Ascending aorta (tissue), 2 donors: ENCODE measurements around the gene TMEM97. TPM values are rescaled to one million over a fixed set of nuclear protein-coding genes. Genes with fewer than 3 reads are reported as not detected.
A peak's percentile ranks its signal among the peaks of the same experiment; 100 is the strongest.

Experiments
- DNase-seq, 2 donors: peaks; one replicate each; pipeline ENCODE4 v3.0.0-alpha.2; 2019; ENCODE audit warnings: low spot score in 2 of 2
- H3K27ac ChIP-seq, 2 donors: fragments of 200-600 bp; sonication (generic); one replicate each; pipeline ENCODE4 v1.5.1; 2016 to 2017; ENCODE audit warnings: mild to moderate bottlenecking in 1 of 2
- H3K27me3 ChIP-seq: fragments of 200-600 bp; sonication (generic); one replicate; pipeline ENCODE4 v1.5.1; 2017
- H3K36me3 ChIP-seq, 2 donors: fragments of 200-600 bp; sonication (generic); one replicate each; pipeline ENCODE4 v1.5.1; 2016
- H3K4me1 ChIP-seq, 2 donors: fragments of 200-600 bp; sonication (generic); one replicate each; pipeline ENCODE4 v1.5.1; 2016 to 2017; ENCODE audit warnings: mild to moderate bottlenecking in 1 of 2
- H3K4me3 ChIP-seq, 2 donors: fragments of 200-600 bp; sonication (generic); one replicate each; pipeline ENCODE4 v1.5.1; 2016 to 2017; ENCODE audit warnings: mild to moderate bottlenecking in 1 of 2
- H3K9me3 ChIP-seq, 2 donors: fragments of 200-600 bp; sonication (generic); one replicate each; pipeline ENCODE4 v1.5.1; 2016
- intact Hi-C: fragments of 100-400 bp; cut with DNase I; formaldehyde crosslinking; loops from one replicate; pipeline ENCODE4 v1.15.1; 2023
- total RNA-seq: library from RNA; depleted of rRNA; stranded (reverse); fragments of >200 nt; gene quantifications from one replicate; pipeline ENCODE4 v1.1.0, GENCODE V29; 2016
- TF ChIP-seq, protein P1 (sequence below), 3 experiments: fragments of 200-600 bp in 2 of 3; fragments of 450-650 bp in 1 of 3; sonication (generic) in 2 of 3; IDR thresholded peaks; one replicate each; pipeline ENCODE4 v1.5.1; 2016 to 2019; ENCODE audit warnings: antibody characterized with exemption in 3 of 3, mild to moderate bottlenecking in 1 of 3, moderate library complexity in 1 of 3

Gene TMEM97
- total RNA-seq, 1 donor from 2014 or later = not detected

DNA sequence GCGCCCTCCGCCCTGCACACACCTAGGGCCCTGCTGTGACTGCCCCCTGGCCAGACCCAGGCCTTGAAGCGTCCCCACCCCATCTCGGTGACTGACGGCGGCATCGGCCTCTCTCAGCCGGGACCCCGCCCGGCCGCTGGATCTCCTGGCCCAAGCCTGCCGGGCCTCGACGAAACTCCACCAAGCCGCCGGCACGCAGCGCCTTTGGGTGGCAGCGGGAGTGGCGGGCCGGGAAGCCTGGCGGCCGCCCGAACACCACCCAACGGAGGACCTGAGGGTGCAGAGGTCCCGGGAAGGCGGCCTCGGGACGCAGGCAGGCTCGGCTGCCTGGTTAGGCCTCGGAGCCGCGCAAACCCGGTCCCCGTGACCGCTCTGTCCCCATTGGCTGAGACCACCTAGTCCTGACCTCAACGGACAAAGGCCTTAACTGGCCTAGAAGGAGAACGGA lies 12.0 kb upstream of the TMEM97 start:
- DNase-seq = no peak
- intact Hi-C loops = no loop called here
- Histone ChIP-seq H3K4me3 (no peak overlapping the region), H3K27ac (no peak overlapping the region), H3K4me1 (no peaks in the 10 kb centered on the region), H3K27me3 (no peaks in the 10 kb centered on the region), H3K9me3 (no peaks in the 10 kb centered on the region), H3K36me3 (no peaks in the 10 kb centered on the region)
- TF ChIP-seq, protein P1, sequence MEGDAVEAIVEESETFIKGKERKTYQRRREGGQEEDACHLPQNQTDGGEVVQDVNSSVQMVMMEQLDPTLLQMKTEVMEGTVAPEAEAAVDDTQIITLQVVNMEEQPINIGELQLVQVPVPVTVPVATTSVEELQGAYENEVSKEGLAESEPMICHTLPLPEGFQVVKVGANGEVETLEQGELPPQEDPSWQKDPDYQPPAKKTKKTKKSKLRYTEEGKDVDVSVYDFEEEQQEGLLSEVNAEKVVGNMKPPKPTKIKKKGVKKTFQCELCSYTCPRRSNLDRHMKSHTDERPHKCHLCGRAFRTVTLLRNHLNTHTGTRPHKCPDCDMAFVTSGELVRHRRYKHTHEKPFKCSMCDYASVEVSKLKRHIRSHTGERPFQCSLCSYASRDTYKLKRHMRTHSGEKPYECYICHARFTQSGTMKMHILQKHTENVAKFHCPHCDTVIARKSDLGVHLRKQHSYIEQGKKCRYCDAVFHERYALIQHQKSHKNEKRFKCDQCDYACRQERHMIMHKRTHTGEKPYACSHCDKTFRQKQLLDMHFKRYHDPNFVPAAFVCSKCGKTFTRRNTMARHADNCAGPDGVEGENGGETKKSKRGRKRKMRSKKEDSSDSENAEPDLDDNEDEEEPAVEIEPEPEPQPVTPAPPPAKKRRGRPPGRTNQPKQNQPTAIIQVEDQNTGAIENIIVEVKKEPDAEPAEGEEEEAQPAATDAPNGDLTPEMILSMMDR (IDR thresholded peaks at IDR 0.05) = no peak

- Histone ChIP-seq H3K4me3 (no peak overlapping the region), H3K27ac (no peak overlapping the region), H3K4me1 (peaks cover 5 to 7% of the 10 kb centered on the region in 2 donors), H3K36me3 (no peaks in the 10 kb centered on the region), H3K27me3 (no peaks in the 10 kb centered on the region), H3K9me3 (no peaks in the 10 kb centered on the region)
- TF ChIP-seq, protein P1 (IDR thresholded peaks at IDR 0.05) = no peak
- no peak for DNase-seq
- intact Hi-C loops = no loop called here
Measured at GRCh38 chr17:28313841-28314240, 5.2 kb upstream of the TMEM97 start.

- Histone ChIP-seq H3K27me3 (no peaks in the 10 kb centered on the region), H3K27ac (no peak overlapping the region), H3K4me1 (peaks cover 5 to 13% of the 10 kb centered on the region in 2 donors), H3K4me3 (no peak overlapping the region), H3K36me3 (no peaks in the 10 kb centered on the region), H3K9me3 (no peaks in the 10 kb centered on the region)
- DNase-seq = no peak
- TF ChIP-seq, protein P1 (IDR thresholded peaks at IDR 0.05) = no peak
- intact Hi-C loops = loop anchor here (5.0 kb wide), 2 partner anchors 274 to 636 kb away; partner anchors contain the start of genes NLK and PHF12
Measured at GRCh38 chr17:28315846-28316705, 2.9 kb upstream of the TMEM97 start.

- no peak overlapping the region for H3K4me3 ChIP-seq
- no peaks in the 10 kb centered on the region for H3K9me3 ChIP-seq
- H3K36me3 ChIP-seq = no peaks in the 10 kb centered on the region
- peaks cover 5 to 13% of the 10 kb centered on the region in 2 donors for H3K4me1 ChIP-seq
- TF ChIP-seq, protein P1 (IDR thresholded peaks at IDR 0.05) = no peak
- intact Hi-C loops = loop anchor here (5.0 kb wide), 2 partner anchors 275 to 635 kb away; partner anchors contain the start of genes NLK and PHF12
- no peaks in the 10 kb centered on the region for H3K27me3 ChIP-seq
- no peak for DNase-seq
- H3K27ac ChIP-seq = no peak overlapping the region
Measured at GRCh38 chr17:28317099-28317965, 1.7 kb upstream of the TMEM97 start.

- intact Hi-C loops = loop anchor here (5.0 kb wide), 2 partner anchors 276 to 634 kb away; partner anchors contain the start of genes NLK and PHF12
- TF ChIP-seq, protein P1 (IDR thresholded peaks at IDR 0.05) = no peak
- H3K27ac ChIP-seq = no peak overlapping the region
Measured at GRCh38 chr17:28317966-28318758, 838 bp upstream of the TMEM97 start.

More at GRCh38 chr17:28317966-28318758, 838 bp upstream of the TMEM97 start:
- Histone ChIP-seq H3K4me1 (peaks cover 5 to 13% of the 10 kb centered on the region in 2 donors), H3K4me3 (peak overlapping the region; percentile 67 to 72), H3K27me3 (no peaks in the 10 kb centered on the region), H3K9me3 (no peaks in the 10 kb centered on the region), H3K36me3 (no peaks in the 10 kb centered on the region)
- no peak for DNase-seq
